ENCODE data around the gene C11orf52. TPM values are rescaled to one million over a fixed set of nuclear protein-coding genes. Genes with fewer than 3 reads are reported as not detected.
"Not testable (repeated sequence)": the region's sequence is repeated elsewhere in the genome, so short reads cannot be mapped to it uniquely, and the experiment has no call there.

The C11orf52 gene
- polyA plus RNA-seq, 10 donors = 1.5 to 3.4 (median 2.3) TPM

GRCh38 chr11:111911563-111912401 is 6.9 kb upstream of the C11orf52 start, which contains the start of gene CRYAB:
Gene CRYAB (minus strand): TSS chr11:111911770. CDS start chr11:111911724, 46 bp downstream.
- DNase-seq = peak; percentile 88 to 95 (median 89)

DNA sequence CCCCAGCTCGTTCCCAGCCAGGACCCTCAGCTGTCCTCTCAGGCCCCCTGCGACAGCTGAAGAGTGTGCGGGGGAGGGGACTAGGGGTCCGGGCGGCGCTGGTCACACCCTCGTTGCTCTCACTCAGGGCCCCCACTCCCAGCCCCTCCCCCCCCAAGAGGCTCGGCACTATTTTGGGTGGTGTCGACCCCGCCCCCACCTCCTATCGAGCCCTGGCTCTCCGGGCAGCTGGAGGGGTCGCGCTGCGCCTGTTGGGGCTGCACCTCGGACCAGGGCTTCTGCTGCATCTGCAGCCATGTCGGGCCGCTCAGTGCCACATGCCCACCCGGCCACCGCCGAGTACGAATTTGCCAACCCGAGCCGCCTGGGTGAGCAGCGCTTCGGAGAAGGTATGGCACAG is 6.2 kb upstream of the C11orf52 start, which contains the start of gene HSPB2:
HSPB2 (plus strand) TSS at position 200 of the 400 bp plus-strand sequence; CDS start at position 296, 96 bp downstream.
- peak in 1 of 3 donors; percentile 64 for DNase-seq

DNA sequence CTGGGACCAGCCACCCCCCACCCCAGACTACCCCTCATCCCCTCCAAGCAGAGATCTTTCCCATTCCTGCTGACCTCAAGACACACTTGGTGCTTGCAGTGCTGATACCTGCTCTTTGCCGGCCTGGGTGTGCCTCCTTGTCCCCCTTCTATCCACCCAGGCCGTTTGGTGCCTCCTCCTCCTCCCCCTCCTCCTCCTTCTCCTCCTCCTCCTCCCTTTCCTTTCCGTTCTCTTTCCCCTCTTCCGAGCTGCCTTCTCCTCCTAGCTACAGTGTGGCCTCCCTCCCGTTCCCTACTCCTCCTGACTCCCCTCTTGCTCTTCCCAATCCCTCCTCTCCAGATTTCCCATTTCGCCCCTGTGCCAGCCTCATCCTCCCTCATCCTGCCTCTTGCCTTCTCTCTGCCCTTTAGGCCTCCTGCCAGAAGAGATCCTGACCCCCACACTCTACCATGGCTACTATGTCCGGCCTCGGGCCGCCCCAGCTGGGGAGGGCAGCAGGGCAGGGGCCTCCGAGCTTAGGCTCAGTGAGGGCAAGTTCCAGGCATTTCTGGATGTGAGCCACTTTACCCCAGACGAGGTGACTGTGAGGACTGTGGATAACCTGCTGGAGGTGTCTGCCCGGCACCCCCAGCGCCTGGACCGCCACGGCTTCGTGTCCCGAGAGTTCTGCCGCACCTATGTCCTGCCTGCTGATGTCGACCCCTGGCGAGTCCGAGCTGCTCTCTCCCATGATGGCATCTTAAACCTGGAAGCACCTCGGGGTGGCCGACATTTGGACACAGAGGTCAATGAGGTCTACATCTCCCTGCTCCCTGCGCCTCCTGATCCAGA is 5.5 kb upstream of the C11orf52 start:
- DNase-seq = peak in 1 of 3 donors; percentile 67

- peak; percentile 63 to 76 (median 71) for DNase-seq
Observed at GRCh38 chr11:111913997-111914396, 4.7 kb upstream of the C11orf52 start.

DNA sequence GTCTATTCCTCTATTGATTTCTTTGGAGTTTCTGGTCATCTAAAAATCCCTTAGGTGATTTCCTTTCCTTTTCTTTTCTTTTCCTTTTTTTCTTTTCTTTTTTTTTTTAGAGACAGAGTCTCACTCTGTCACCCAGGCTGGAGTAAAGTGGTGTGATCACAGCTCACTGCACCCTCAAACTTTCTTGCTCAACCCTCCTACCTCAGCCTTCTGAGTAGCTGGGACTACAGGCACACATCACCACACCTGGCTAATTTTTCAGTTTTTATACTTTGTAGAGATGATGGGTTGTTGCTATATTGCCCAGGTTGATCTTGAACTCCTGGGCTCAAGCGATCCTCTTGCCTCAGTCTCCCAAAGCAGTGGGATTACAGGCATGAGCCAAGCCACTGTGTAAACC is 1.9 kb upstream of the C11orf52 start:
- no peak for DNase-seq

DNA sequence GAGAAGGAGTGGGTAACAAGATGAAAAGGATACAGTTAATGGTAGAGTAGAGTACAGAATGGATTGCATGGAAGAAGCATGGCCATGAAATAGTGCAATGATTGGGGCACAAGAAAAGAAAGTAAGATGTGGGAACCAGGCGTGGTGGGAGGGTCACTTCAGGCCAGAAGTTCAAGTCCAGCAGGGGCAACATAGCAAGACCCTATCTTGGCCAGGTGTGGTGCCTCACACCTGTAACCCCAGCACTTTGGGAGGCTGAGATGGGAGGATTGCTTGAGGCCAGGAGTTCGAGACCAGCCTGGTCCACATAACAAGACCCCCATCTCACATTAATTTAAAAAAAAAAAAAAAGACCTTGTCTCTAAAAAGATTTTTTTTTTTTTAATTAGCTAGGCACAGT is 1.4 kb upstream of the C11orf52 start:
- no peak for DNase-seq

GRCh38 chr11:111917788-111918187 is 925 bp upstream of the C11orf52 start:
- no peak for DNase-seq

DNA sequence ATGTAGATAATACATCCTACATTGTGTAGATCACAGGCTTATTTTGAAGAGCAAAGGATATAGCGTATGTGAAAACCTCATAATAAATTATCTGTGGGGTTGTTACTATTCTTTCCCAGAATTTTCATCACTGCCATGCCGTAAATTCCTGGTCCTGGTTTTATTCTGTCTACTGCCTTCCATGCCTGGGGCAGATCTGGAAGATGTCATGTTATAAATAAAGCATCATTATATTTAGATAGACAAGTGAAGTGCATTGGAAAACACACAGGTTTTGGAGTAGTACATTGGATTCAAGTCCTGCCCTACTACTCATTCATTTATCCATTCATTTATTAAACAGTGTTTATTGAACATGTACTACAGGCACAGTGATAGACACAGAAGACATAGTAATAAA is 2.2 kb downstream of the C11orf52 start:
- no peak for DNase-seq

- no peak for DNase-seq
Observed at GRCh38 chr11:111921541-111922230, 3.0 kb downstream of the C11orf52 start.

- DNase-seq = peak; percentile 67 to 80 (median 75)
Observed at GRCh38 chr11:111922803-111923202, 4.1 kb downstream of the C11orf52 start.

GRCh38 chr11:111923351-111923788 is 4.7 kb downstream of the C11orf52 start:
- DNase-seq = peak in 1 of 3 donors; percentile 34

GRCh38 chr11:111923951-111924350 is 5.2 kb downstream of the C11orf52 start:
- no peak for DNase-seq

DNA sequence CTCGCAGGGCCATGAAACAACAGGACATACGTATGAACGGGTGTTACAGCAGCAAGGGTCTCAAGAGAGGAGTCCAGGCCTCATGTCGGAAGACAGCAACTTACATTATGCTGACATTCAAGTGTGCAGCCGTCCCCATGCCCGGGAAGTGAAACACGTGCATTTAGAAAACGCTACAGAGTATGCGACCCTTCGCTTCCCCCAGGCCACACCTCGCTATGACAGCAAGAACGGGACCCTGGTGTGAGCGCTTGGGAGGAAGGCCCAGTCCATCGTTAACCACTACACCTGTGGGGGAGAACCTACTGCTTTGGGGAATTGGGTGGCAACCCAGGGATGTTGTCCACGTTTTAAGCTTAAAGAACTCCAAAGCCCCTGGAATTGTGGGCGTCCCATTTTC is 7.2 kb downstream of the C11orf52 start:
- DNase-seq = no peak

GRCh38 chr11:111926505-111927391 is 8.0 kb downstream of the C11orf52 start:
- peak; percentile 97 to 98 (median 98) for DNase-seq

DNA sequence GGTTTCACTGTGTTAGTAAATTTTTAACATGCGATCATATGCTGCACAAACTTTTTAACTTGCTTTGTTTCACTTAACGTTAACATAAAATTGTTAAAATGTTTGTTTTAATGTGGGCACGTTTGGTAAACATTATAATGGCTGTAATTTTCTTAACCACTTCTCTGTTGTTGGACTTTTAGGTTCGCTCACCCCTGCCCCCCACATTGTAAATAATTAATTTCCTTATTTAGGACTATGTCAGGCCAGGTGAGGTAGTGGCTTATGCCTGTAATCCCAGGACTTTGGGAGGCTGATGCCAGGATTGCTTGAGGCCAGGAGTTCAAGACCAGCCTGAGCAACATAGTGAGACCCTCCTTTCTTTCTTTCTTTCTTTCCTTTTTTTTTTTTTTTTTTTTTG is 11.8 kb downstream of the C11orf52 start:
- no peak for DNase-seq

GRCh38 chr11:111932611-111932950 is 13.9 kb downstream of the C11orf52 start:
- no peak for DNase-seq

- DNase-seq = not testable (repeated sequence)
Observed at GRCh38 chr11:111933176-111933575, 14.5 kb downstream of the C11orf52 start.

DNA sequence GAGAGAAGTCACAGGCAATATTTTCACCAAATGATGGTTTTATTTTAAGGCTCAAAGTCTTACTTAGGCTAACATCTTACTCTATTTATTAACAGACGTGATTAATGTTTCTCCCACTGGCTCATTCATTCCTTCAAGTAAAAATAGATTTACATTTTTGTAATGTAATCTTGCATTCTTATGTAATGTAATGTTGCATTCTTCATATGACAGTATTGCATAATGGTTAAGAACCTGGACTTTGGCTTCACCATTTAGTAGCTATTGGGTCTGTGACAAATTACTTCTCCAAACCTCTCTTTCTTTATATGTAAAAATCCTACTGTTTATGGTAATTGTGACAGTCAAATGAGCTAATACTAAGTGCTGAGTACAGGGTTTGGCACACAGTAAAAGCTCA is 15.2 kb downstream of the C11orf52 start:
- DNase-seq = no peak

GRCh38 chr11:111934306-111934705 is 15.6 kb downstream of the C11orf52 start:
- no peak for DNase-seq

- DNase-seq = peak in 1 of 3 donors; percentile 25
Observed at GRCh38 chr11:111935317-111936039, 16.8 kb downstream of the C11orf52 start.

All from muscle of back (tissue), 11 donors.